Endothelial cell (in vitro differentiated cells): Measurements from ENCODE around the gene ARTN. TPM values are rescaled to one million over a fixed set of nuclear protein-coding genes. Genes with fewer than 3 reads are reported as not detected.

ENCODE experiments used
- DNase-seq: peaks from one replicate; pipeline ENCODE4 v3.0.0; 2021; ENCODE audit warnings: low spot score
- H3K27ac Mint-ChIP-seq: one replicate; pipeline ENCODE4 v1.8.0; 2021; ENCODE audit warnings: mixed read lengths, inconsistent platforms; ENCODE audit not compliant: unreplicated experiment
- H3K27me3 Mint-ChIP-seq: one replicate; pipeline ENCODE4 v1.8.0; 2021; ENCODE audit warnings: mild to moderate bottlenecking, moderate library complexity, mixed read lengths, inconsistent platforms; ENCODE audit not compliant: unreplicated experiment
- H3K36me3 Mint-ChIP-seq: one replicate; pipeline ENCODE4 v1.8.0; 2021; ENCODE audit warnings: mild to moderate bottlenecking, low read depth, mixed read lengths, inconsistent platforms; ENCODE audit not compliant: unreplicated experiment
- H3K4me1 Mint-ChIP-seq: one replicate; pipeline ENCODE4 v1.8.0; 2021; ENCODE audit warnings: mild to moderate bottlenecking, mixed read lengths, inconsistent platforms; ENCODE audit not compliant: unreplicated experiment
- H3K4me3 Mint-ChIP-seq: one replicate; pipeline ENCODE4 v1.8.0; 2021; ENCODE audit warnings: mild to moderate bottlenecking, mixed read lengths, inconsistent platforms; ENCODE audit not compliant: unreplicated experiment
- H3K9me3 Mint-ChIP-seq: one replicate; pipeline ENCODE4 v1.8.0; 2021; ENCODE audit warnings: mixed read lengths, inconsistent platforms; ENCODE audit not compliant: unreplicated experiment
- CTCF ChIP-seq: fragments of 200-600 bp; sonication (generic); IDR thresholded peaks from one replicate; pipeline ENCODE4 v1.5.0; 2021; ENCODE audit warnings: antibody characterized with exemption; ENCODE audit not compliant: unreplicated experiment
- total RNA-seq: library from RNA; stranded (reverse); fragmentation: NEBNext Ultra II Directional; extraction: Animal tissue kit (Norgen Biotek cat#: 25700); gene quantifications from one replicate; pipeline ENCODE4 v1.2.1, GENCODE V29; 2021; ENCODE audit not compliant: unreplicated experiment

Gene ARTN
- total RNA-seq, 1 donor from 2014 or later = 0.67 TPM

DNA sequence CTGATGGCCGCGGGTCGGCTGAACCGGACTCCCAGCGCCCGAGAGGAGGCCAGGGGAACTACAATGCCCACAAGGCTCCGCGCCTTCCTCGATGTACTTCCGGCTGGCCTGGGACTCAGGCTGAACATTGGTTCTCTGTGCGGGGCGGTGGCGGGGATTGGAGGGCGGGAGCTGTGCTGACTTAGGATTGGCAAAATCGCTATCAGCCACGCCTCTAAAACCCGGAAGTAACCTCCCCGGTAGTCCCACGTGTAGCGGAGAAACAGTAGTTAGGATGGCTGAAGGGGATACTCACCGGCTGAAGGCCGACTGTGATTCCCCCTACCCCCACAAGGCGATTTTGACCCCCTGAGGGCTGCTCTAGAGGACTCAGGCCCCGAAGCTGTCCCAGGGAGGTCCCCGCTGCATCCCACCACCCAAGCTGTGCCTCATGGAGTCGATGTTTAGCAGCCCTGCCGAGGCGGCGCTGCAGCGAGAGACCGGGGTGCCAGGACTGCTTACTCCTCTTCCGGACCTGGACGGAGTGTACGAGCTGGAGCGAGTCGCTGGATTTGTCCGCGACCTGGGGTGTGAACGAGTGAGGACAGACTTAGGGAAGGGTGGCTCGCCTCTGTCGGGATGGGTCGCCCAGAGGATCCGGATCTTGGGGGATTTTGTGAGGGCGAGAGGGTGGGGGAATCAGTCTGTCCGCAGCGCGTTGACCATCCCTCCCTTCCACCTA is 36.3 kb downstream of the ARTN start, which contains the start of gene DPH2:
Gene DPH2, plus strand, starts transcription at position 265 of the 721 bp plus-strand sequence. Its CDS starts 166 bp downstream, at position 431.
- peak; percentile 21 for TF ChIP-seq CTCF
- peak within 1 kb of the TSS; percentile 19 for H3K27ac Mint-ChIP-seq
- peaks cover 9% of the 10 kb centered on the region for H3K27me3 Mint-ChIP-seq
- H3K4me3 Mint-ChIP-seq = peak within 1 kb of the TSS; percentile 96
- no peaks in the 10 kb centered on the region for H3K9me3 Mint-ChIP-seq
- peaks cover 19% of the 10 kb centered on the region for H3K4me1 Mint-ChIP-seq
- DNase-seq = peak; percentile 95
- H3K36me3 Mint-ChIP-seq = peaks cover 16% of the 10 kb centered on the region

GRCh38 chr1:43970502-43970901 is 36.9 kb downstream of the ARTN start:
- no peak for TF ChIP-seq CTCF
- H3K4me3 Mint-ChIP-seq = peak overlapping the region; percentile 96
- H3K36me3 Mint-ChIP-seq = peaks cover 16% of the 10 kb centered on the region
- no peak overlapping the region for H3K27ac Mint-ChIP-seq
- no peak for DNase-seq
- H3K9me3 Mint-ChIP-seq = no peaks in the 10 kb centered on the region
- H3K27me3 Mint-ChIP-seq = peaks cover 9% of the 10 kb centered on the region
- H3K4me1 Mint-ChIP-seq = peaks cover 19% of the 10 kb centered on the region

- peaks cover 22% of the 10 kb centered on the region for H3K4me1 Mint-ChIP-seq
- no peak for DNase-seq
- H3K9me3 Mint-ChIP-seq = no peaks in the 10 kb centered on the region
- H3K36me3 Mint-ChIP-seq = peaks cover 16% of the 10 kb centered on the region
- peak overlapping the region; percentile 96 for H3K4me3 Mint-ChIP-seq
- peaks cover 12% of the 10 kb centered on the region for H3K27me3 Mint-ChIP-seq
- TF ChIP-seq CTCF = no peak
- no peak overlapping the region for H3K27ac Mint-ChIP-seq
Observed at GRCh38 chr1:43970911-43971310, 37.3 kb downstream of the ARTN start.

DNA sequence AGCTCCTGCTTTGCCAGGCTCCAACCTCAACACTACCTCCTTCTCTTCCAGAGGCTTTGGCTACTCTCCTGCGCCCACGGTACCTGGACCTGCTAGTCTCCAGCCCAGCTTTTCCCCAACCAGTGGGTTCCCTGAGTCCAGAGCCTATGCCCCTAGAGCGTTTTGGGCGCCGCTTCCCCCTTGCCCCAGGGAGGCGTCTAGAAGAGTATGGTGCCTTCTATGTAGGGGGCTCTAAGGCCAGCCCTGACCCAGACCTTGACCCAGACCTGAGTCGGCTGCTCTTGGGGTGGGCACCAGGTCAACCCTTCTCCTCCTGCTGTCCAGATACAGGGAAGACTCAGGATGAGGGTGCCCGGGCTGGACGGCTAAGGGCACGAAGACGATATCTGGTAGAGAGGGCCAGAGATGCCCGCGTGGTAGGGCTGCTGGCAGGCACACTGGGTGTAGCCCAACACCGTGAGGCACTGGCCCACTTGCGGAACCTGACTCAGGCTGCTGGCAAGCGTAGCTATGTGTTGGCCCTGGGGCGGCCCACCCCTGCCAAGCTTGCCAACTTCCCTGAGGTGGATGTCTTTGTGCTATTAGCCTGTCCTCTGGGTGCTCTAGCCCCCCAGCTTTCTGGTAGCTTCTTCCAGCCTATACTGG is 37.9 kb downstream of the ARTN start:
- no peak overlapping the region for H3K27ac Mint-ChIP-seq
- H3K36me3 Mint-ChIP-seq = peaks cover 19% of the 10 kb centered on the region
- no peak for DNase-seq
- no peaks in the 10 kb centered on the region for H3K9me3 Mint-ChIP-seq
- no peak overlapping the region for H3K4me3 Mint-ChIP-seq
- peaks cover 27% of the 10 kb centered on the region for H3K4me1 Mint-ChIP-seq
- peaks cover 16% of the 10 kb centered on the region for H3K27me3 Mint-ChIP-seq
- TF ChIP-seq CTCF = no peak

DNA sequence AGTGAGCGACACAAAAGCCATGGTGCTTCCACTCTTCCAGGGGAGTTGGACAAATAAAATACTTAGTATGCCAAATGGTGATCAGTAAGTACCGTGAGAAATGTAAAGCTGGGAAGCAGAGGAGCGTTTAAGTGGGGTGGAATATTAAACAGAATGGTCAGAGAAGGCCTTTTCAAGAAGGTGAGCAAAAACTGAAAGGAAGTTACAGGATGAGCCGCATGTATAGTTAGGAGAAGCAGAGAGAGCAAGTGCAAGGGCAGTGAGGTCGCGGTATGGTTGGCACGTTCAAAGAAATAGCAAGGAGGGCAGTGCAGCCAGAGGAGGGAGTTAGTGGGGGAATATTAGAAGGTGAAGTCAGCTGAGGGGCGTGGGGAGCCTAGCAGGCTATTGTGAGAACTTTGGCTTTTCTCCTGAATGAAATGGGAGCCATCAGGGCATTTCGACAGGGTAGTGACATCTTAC is 40.4 kb downstream of the ARTN start:
- DNase-seq = no peak
- Mint-ChIP-seq H3K4me3 (peak overlapping the region; percentile 95), H3K9me3 (no peaks in the 10 kb centered on the region), H3K4me1 (peaks cover 40% of the 10 kb centered on the region), H3K27ac (peak overlapping the region; percentile 34), H3K27me3 (peaks cover 24% of the 10 kb centered on the region), H3K36me3 (peaks cover 22% of the 10 kb centered on the region)
- TF ChIP-seq CTCF = no peak
